Adrenal gland (tissue), 12 donors: ENCODE data around the gene HDLBP. TPM values are rescaled to one million over a fixed set of nuclear protein-coding genes. Genes with fewer than 3 reads are reported as not detected.

ENCODE experiments used
- DNase-seq, 7 donors: peaks; one replicate each; pipeline ENCODE4 v3.0.0-alpha.2; 2019 to 2020
- H3K27ac ChIP-seq, 5 donors: fragments of 200-600 bp; sonication (generic) in 4 of 5; 1 replicate in 3 of 5; 2 replicates in 2 of 5; pipeline versions ENCODE4 v1.5.1 to v1.8.0; 2016 to 2020; ENCODE audit warnings: mild to moderate bottlenecking in 1 of 5
- H3K27me3 ChIP-seq: fragments of 200-600 bp; 2 replicates; pipeline ENCODE4 v1.8.0; 2021
- H3K36me3 ChIP-seq, 2 donors: fragments of 200-600 bp; replicated peaks in 1 of 2; 1 replicate in 1 of 2; 2 replicates in 1 of 2; pipeline versions ENCODE4 v1.5.1 to v1.8.0; 2018 to 2022
- H3K4me1 ChIP-seq, 2 donors: fragments of 200-600 bp; replicated peaks in 1 of 2; 1 replicate in 1 of 2; 2 replicates in 1 of 2; pipeline versions ENCODE4 v1.5.1 to v1.8.0; 2018 to 2021
- H3K4me3 ChIP-seq, 4 donors: fragments of 200-600 bp; sonication (generic) in 3 of 4; one replicate each; pipeline ENCODE4 v1.5.1; 2016 to 2018
- H3K9me3 ChIP-seq, 3 donors: fragments of 200-600 bp; sonication (generic) in 1 of 3; replicated peaks in 1 of 3; 1 replicate in 2 of 3; 2 replicates in 1 of 3; pipeline versions ENCODE4 v1.5.1 to v1.8.0; 2016 to 2021
- POLR2A ChIP-seq, 2 donors: fragments of 450-650 bp; IDR thresholded peaks; one replicate each; pipeline ENCODE4 v1.6.1; 2017; ENCODE audit warnings: antibody characterized with exemption in 2 of 2, mild to moderate bottlenecking in 2 of 2, moderate library complexity in 1 of 2
- WGBS, 4 donors: extraction: QIAGEN DNeasy Blood & Tissue Kit in 2 of 4; methylation state at CpG; one replicate each; pipeline versions ENCODE4 v1.1.5 to v1.1.7; 2013 to 2017; 5-methylcytosine and 5-hydroxymethylcytosine counted together
- intact Hi-C, 2 donors: fragments of 100-400 bp; cut with DNase I; formaldehyde crosslinking; loops; one replicate each; pipeline versions ENCODE4 v1.14.1 to v1.15.0; 2022 to 2023
- polyA plus RNA-seq, 3 donors: library from polyadenylated mRNA; stranded (reverse); fragments of 200-250 nt in 2 of 3; fragments of 350-450 nt in 1 of 3; fragmentation: Illumina TruSeq in 1 of 3; extraction: RNeasy Lipid Tissue Mini Kit (QIAGEN cat#74804) in 1 of 3; gene quantifications; one replicate each; pipeline ENCODE4 v1.2.3, GENCODE V29; 2013 to 2014
- total RNA-seq, 9 donors: library from RNA; depleted of rRNA in 4 of 9; stranded (reverse); fragments of >200 nt in 4 of 9; fragments of 120-200 nt in 1 of 9; fragmentation: NEBNext Ultra II Directional in 1 of 9; extraction: Animal tissue kit (Norgen Biotek cat#: 25700) in 1 of 9; gene quantifications; one replicate each; pipeline versions ENCODE4 v1.1.0 to v1.2.4, GENCODE V29; 2013 to 2023
- TF ChIP-seq, protein P1 (sequence below), 6 experiments: fragments of 450-650 bp in 4 of 6; fragments of 200-600 bp in 2 of 6; sonication (generic) in 1 of 6; IDR thresholded peaks; 1 replicate in 5 of 6; 2 replicates in 1 of 6; pipeline versions ENCODE4 v1.5.1 to v1.8.0; 2016 to 2021; ENCODE audit warnings: antibody characterized with exemption in 6 of 6, mild to moderate bottlenecking in 2 of 6, moderate library complexity in 1 of 6
- donor health status: healthy with polysubstance abuse.
- donor health status: Bipolar disorder and iron deficiency.
- donor health status: DM: yes; HTN: yes; CAD: no.
- donor health status: DM: no; HTN: no; CAD: no.
- donor health status: DM: no; HTN: no; CAD: no.
- donor health status: DM: yes; HTN: yes; CAD: no.

Gene HDLBP
- total and polyA plus RNA-seq, 12 donors, result 295 to 880 (median 454) TPM

DNA sequence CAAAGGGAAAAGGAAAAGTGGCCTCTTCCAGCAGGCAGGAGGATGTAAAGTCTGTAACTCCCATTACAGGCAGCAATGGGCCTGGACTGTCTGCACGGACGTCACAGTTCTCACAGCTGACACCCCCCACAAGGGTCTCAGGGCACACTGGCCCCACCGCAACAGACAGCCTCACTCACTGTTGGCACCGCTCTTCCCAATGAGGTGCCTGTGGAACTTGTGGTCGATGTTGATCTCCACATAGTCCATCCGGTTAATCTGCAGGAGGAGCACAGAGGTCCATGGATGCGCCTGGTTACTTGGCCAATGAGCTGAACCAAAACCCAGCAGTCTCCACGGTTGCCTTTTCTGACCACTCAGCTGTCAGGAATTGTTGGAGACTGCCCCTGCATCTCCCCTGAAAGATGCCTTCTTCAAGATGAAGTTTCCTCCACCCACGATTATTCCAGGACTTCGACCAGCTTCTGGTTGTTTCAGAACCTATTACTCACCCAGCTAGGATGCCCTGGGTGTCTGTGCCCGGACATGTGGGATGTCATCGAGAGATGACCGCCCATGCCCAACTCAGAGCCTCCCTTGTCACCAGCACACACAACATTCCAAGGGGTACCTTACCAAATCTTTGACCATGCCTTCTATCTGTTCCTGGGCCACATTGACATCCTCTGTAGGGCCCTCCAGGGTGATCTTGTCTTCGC lies 62.5 kb downstream of the HDLBP start:
- peaks cover 0 to 100% of the 10 kb centered on the region in 2 donors for H3K36me3 ChIP-seq
- no peak overlapping the region for H3K27ac ChIP-seq
- no peak for TF ChIP-seq POLR2A (IDR thresholded peaks at IDR 0.05)
- TF ChIP-seq, protein P1, sequence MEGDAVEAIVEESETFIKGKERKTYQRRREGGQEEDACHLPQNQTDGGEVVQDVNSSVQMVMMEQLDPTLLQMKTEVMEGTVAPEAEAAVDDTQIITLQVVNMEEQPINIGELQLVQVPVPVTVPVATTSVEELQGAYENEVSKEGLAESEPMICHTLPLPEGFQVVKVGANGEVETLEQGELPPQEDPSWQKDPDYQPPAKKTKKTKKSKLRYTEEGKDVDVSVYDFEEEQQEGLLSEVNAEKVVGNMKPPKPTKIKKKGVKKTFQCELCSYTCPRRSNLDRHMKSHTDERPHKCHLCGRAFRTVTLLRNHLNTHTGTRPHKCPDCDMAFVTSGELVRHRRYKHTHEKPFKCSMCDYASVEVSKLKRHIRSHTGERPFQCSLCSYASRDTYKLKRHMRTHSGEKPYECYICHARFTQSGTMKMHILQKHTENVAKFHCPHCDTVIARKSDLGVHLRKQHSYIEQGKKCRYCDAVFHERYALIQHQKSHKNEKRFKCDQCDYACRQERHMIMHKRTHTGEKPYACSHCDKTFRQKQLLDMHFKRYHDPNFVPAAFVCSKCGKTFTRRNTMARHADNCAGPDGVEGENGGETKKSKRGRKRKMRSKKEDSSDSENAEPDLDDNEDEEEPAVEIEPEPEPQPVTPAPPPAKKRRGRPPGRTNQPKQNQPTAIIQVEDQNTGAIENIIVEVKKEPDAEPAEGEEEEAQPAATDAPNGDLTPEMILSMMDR (IDR thresholded peaks at IDR 0.05), result no peak
- no peaks in the 10 kb centered on the region for H3K27me3 ChIP-seq
- H3K9me3 ChIP-seq, result no peaks in the 10 kb centered on the region
- WGBS, 4 donors, result 91 to 97% (median 94%) methylated on average over 13 to 14 of the region's 14 CpGs
- no peak overlapping the region for H3K4me3 ChIP-seq
- intact Hi-C loops, result no loop called here
- H3K4me1 ChIP-seq, result peaks cover 0 to 14% of the 10 kb centered on the region in 2 donors
- DNase-seq, result peak in 2 of 7 donors; percentile 10 to 37

- TF ChIP-seq, protein P1 (IDR thresholded peaks at IDR 0.05), result no peak
- TF ChIP-seq POLR2A (IDR thresholded peaks at IDR 0.05), result no peak
- DNase-seq, result no peak
- Histone ChIP-seq H3K4me3 (no peak overlapping the region), H3K9me3 (no peaks in the 10 kb centered on the region), H3K27me3 (no peaks in the 10 kb centered on the region), H3K4me1 (no peaks in the 10 kb centered on the region), H3K36me3 (peaks cover 0 to 100% of the 10 kb centered on the region in 2 donors), H3K27ac (no peak overlapping the region)
- WGBS, 4 donors, result 90 to 100% (median 93%) methylated on average over 2 to 14 of the region's 14 CpGs
- intact Hi-C loops, result no loop called here
Observed at GRCh38 chr2:241249654-241250053, 65.8 kb downstream of the HDLBP start.

GRCh38 chr2:241248897-241249296 lies 66.6 kb downstream of the HDLBP start:
- Histone ChIP-seq H3K36me3 (peaks cover 0 to 100% of the 10 kb centered on the region in 2 donors), H3K27ac (no peak overlapping the region), H3K4me1 (no peaks in the 10 kb centered on the region), H3K9me3 (no peaks in the 10 kb centered on the region), H3K4me3 (no peak overlapping the region), H3K27me3 (no peaks in the 10 kb centered on the region)
- DNase-seq, result peak in 1 of 7 donors; percentile 9
- intact Hi-C loops, result no loop called here
- no peak for TF ChIP-seq POLR2A (IDR thresholded peaks at IDR 0.05)
- TF ChIP-seq, protein P1 (IDR thresholded peaks at IDR 0.05), result no peak
- WGBS, 4 donors, result 71 to 79% (median 78%) methylated on average over 6 of the region's 6 CpGs

DNA sequence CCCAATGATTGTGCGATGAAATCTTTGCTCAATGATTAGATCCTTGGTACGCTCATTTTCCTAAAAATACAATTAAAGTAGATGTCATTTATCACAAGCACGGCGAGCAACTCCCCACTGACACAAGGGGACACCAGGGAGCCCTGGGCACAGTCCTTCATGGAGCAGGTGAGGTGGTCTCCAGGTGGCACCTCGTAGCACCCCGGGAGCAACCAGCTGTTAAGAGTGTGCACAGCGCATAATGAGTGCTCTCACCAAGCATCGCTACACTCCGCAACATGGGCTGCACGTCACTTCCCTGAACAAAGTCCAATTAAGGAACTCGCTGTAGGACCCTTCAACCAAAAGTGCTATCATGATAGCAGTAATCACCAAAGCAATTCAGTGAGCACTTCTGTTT lies 67.2 kb downstream of the HDLBP start:
- no peaks in the 10 kb centered on the region for H3K27me3 ChIP-seq
- H3K9me3 ChIP-seq, result no peaks in the 10 kb centered on the region
- H3K27ac ChIP-seq, result no peak overlapping the region
- H3K4me1 ChIP-seq, result no peaks in the 10 kb centered on the region
- TF ChIP-seq, protein P1 (IDR thresholded peaks at IDR 0.05), result no peak
- no peak for TF ChIP-seq POLR2A (IDR thresholded peaks at IDR 0.05)
- H3K4me3 ChIP-seq, result no peak overlapping the region
- intact Hi-C loops, result no loop called here
- H3K36me3 ChIP-seq, result peaks cover 0 to 100% of the 10 kb centered on the region in 2 donors
- no peak for DNase-seq
- 94 to 99% (median 96%) methylated on average over 11 of the region's 11 CpGs for WGBS, 4 donors
